Brain microvascular endothelial cell (primary cell): ENCODE measurements around the gene SPSB2.
"Not testable (repeated sequence)": the region's sequence is repeated elsewhere in the genome, so short reads cannot be mapped to it uniquely, and the experiment has no call there.

Experiments used
- DNase-seq: peaks from one replicate; pipeline ENCODE4 v3.0.0-alpha.2; 2020
- H3K27ac ChIP-seq: fragments of 250-450 bp; sonication (Bioruptor Pico); 2 replicates; pipeline ENCODE4 v1.5.1; 2020; ENCODE audit warnings: mild to moderate bottlenecking, moderate library complexity
- H3K27me3 ChIP-seq: fragments of 250-450 bp; sonication (Bioruptor Pico); replicated peaks from 2 replicates; pipeline ENCODE4 v1.5.1; 2020; ENCODE audit warnings: mild to moderate bottlenecking
- H3K36me3 ChIP-seq: fragments of 250-450 bp; sonication (Bioruptor Pico); replicated peaks from 2 replicates; pipeline ENCODE4 v1.5.1; 2020; ENCODE audit warnings: mild to moderate bottlenecking
- H3K4me3 ChIP-seq: 2 replicates; pipeline ENCODE4 v1.5.1; 2011; ENCODE audit warnings: low read depth, mild to moderate bottlenecking, control low read depth, low read length, moderate library complexity
- CTCF ChIP-seq: IDR thresholded peaks from 2 replicates; pipeline ENCODE4 v1.5.1; 2011; ENCODE audit warnings: low read depth, mild to moderate bottlenecking, moderate library complexity, low read length, control low read depth, inconsistent platforms; ENCODE audit errors: missing control alignments
- in situ Hi-C: cut with HindIII; loops from 2 replicates; pipeline ENCODE4 v1.10.0; 2017; ENCODE audit warnings: low sequenced_read_pairs, low pct_ligation_motif_present

The SPSB2 gene

GRCh38 chr12:6866920-6867412, 6.1 kb downstream of the SPSB2 start:
- H3K27ac ChIP-seq, result no peak overlapping the region
- H3K4me3 ChIP-seq, result peak overlapping the region; percentile 86
- in situ Hi-C loops, result no loop called here
- DNase-seq, result peak; percentile 3
- no peaks in the 10 kb centered on the region for H3K27me3 ChIP-seq
- H3K36me3 ChIP-seq, result peaks cover 49% of the 10 kb centered on the region
- TF ChIP-seq CTCF, result no peak

GRCh38 chr12:6866163-6866919, 6.8 kb downstream of the SPSB2 start:
- in situ Hi-C loops, result no loop called here
- no peak overlapping the region for H3K27ac ChIP-seq
- no peaks in the 10 kb centered on the region for H3K27me3 ChIP-seq
- no peak overlapping the region for H3K4me3 ChIP-seq
- no peak for TF ChIP-seq CTCF
- H3K36me3 ChIP-seq, result peaks cover 50% of the 10 kb centered on the region
- no peak for DNase-seq

- H3K4me3 ChIP-seq, DNase-seq, in situ Hi-C loops, H3K27ac ChIP-seq, H3K27me3 ChIP-seq: not testable (repeated sequence)
- H3K36me3 ChIP-seq, result peaks cover 54% of the 10 kb centered on the region
Observed at GRCh38 chr12:6865307-6865706, 7.8 kb downstream of the SPSB2 start.

GRCh38 chr12:6863586-6864321, 9.3 kb downstream of the SPSB2 start:
- TF ChIP-seq CTCF, result no peak
- Histone ChIP-seq H3K36me3 (peaks cover 58% of the 10 kb centered on the region), H3K27me3 (no peaks in the 10 kb centered on the region), H3K27ac (no peak overlapping the region), H3K4me3 (no peak overlapping the region)
- in situ Hi-C loops, result no loop called here
- no peak for DNase-seq

DNA sequence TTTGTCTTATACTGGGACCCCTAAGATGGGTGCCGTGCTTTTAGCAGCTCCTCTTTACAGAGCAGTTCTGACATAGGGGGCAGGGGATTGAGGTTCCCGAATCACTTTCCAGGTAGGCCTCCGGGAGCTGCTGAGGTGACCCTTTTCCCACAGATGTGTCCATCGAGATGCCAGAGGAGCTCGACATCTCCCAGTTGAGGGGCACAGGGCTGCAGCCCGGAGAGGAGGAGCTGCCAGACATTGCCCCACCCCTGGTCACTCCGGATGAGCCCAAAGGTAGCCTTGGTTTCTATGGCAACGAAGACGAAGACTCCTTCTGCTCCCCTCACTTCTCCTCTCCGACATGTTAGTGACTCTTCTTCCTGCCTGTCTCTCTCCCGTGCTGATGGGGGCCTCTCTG, 10.1 kb downstream of the SPSB2 start:
- H3K36me3 ChIP-seq, result peaks cover 63% of the 10 kb centered on the region
- in situ Hi-C loops, result no loop called here
- no peak for TF ChIP-seq CTCF
- H3K4me3 ChIP-seq, result no peak overlapping the region
- H3K27me3 ChIP-seq, result no peaks in the 10 kb centered on the region
- no peak for DNase-seq
- no peak overlapping the region for H3K27ac ChIP-seq

DNA sequence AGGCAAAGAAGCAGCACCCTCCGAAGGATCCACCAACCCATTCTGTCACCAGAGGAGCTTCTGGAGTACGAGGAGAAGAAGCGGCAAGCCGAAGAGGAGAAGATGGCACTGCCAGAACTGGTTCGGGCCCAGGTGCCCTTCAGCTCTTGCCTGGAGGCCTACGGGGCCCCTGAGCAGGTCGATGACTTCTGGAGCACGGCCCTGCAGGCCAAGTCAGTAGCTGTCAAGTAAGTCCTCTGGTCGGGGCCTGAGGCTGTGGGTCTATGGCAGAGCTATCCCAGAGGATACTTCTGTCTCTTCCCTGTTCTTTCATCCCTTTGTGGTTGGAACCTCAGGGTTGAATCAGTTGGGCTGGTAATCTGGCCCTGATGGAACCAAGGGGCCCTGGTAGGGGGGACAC, 11.7 kb downstream of the SPSB2 start:
- H3K27me3 ChIP-seq, result no peaks in the 10 kb centered on the region
- in situ Hi-C loops, result no loop called here
- DNase-seq, result no peak
- H3K27ac ChIP-seq, result no peak overlapping the region
- H3K36me3 ChIP-seq, result peaks cover 80% of the 10 kb centered on the region
- TF ChIP-seq CTCF, result no peak
- H3K4me3 ChIP-seq, result no peak overlapping the region
